Activated CD8-positive, alpha-beta memory T cell treated with anti-CD3 and anti-CD28 coated beads, Interleukin-2, amount 10 ng/mL, durations not matched to agents 7 days and 5 days (primary cell): ENCODE results near the gene GHRL. TPM values are rescaled to one million over a fixed set of nuclear protein-coding genes. Genes with fewer than 3 reads are reported as not detected.
A peak's percentile ranks its signal among the peaks of the same experiment; 100 is the strongest.
"Not testable (repeated sequence)": the region's sequence is repeated elsewhere in the genome, so short reads cannot be mapped to it uniquely, and the experiment has no call there.

ENCODE experiments used
- ATAC-seq: fragments of 150-1000 bp; cut with Tn5 transposase; one replicate; pipeline ENCODE4 v1.10.0; 2021; ENCODE audit warnings: moderate library complexity
- CTCF ChIA-PET: fragments of 350-600 bp; sonication (Branson Sonifier 250); formaldehyde crosslinking; loops from one replicate; lab custom pipeline; 2021; ENCODE audit warnings: antibody characterized with exemption; lab: Charles Lee
- DNase-seq: peaks from one replicate; pipeline ENCODE4 v3.0.0-alpha.2; 2020
- H3K27ac Mint-ChIP-seq: one replicate; pipeline ENCODE4 v1.8.0; 2021; ENCODE audit warnings: mild to moderate bottlenecking, mixed read lengths
- H3K27me3 Mint-ChIP-seq: one replicate; pipeline ENCODE4 v1.8.0; 2021; ENCODE audit warnings: mixed read lengths
- H3K36me3 Mint-ChIP-seq: one replicate; pipeline ENCODE4 v1.8.0; 2021; ENCODE audit warnings: mild to moderate bottlenecking, mixed read lengths
- H3K4me1 Mint-ChIP-seq: one replicate; pipeline ENCODE4 v1.8.0; 2021; ENCODE audit warnings: mixed read lengths
- H3K4me3 Mint-ChIP-seq: one replicate; pipeline ENCODE4 v1.8.0; 2021; ENCODE audit warnings: mild to moderate bottlenecking, moderate library complexity, mixed read lengths
- H3K9me3 Mint-ChIP-seq: one replicate; pipeline ENCODE4 v1.8.0; 2022; ENCODE audit warnings: low read depth, mixed read lengths
- total RNA-seq, 2 experiments: library from RNA; stranded (reverse); gene quantifications; one replicate each; pipeline ENCODE4 v1.2.3, GENCODE V29; 2021

The GHRL gene
- total RNA-seq, 2 experiments from 2014 or later, result 0.77 TPM; not detected in 1

DNA sequence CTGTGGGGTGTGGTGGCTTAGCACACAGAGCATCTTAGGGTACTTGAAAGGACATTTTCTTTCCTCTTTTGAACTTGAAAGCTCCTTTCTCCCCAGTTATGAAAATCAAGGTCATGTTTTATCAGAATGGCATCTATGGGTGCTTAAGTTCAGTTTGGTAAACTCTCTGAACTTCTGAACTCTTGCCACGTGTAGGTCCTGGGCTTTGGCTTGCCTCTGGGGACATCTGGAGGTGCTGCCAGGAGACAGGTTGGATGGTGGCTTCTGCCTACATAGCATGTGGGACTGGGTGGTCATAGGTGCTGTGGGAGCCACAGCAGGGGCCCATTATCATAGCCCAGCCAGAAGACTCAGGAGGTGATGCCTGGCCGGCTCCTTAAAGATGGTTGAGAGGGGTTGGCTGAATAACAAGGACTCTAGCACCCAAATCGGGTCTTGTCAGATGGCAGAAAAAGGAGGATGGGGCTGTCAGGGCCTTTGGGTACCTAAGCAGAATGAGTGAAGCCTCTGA, 15.6 kb downstream of the GHRL start:
- Mint-ChIP-seq H3K4me1 (peaks cover 30% of the 10 kb centered on the region), H3K9me3 (no peaks in the 10 kb centered on the region), H3K27ac (peak overlapping the region; percentile 1), H3K4me3 (no peak overlapping the region), H3K36me3 (peaks cover 30% of the 10 kb centered on the region), H3K27me3 (no peaks in the 10 kb centered on the region)
- CTCF ChIA-PET, result interaction anchor here (1.0 to 1.7 kb wide), 3 partner anchors 11 to 149 kb away, joined by 3 to 6 read pairs (median 4); no protein-coding TSS in a partner anchor
- no peak for ATAC-seq
- no peak for DNase-seq

DNA sequence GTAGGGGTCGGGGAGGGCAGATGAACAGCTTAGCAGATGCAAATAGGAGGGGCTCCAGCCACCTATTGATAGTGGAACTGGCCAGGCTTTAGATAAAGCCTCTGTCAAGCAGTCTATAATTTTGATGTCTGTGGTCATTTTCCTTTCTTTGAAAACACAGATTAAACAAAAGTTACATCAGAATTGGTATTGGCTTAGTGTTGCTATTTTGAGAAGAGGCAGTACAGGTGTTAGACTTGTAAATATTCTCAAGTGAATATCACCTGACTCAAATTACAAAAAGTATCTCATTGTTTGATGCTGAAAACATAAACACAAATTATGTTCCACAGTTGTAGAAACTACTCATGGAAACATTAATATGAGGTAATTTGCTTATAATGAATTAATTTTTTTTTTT, 18.1 kb downstream of the GHRL start:
- Mint-ChIP-seq H3K27me3 (no peaks in the 10 kb centered on the region), H3K27ac (no peak overlapping the region), H3K4me1 (peaks cover 31% of the 10 kb centered on the region), H3K4me3 (no peak overlapping the region), H3K36me3 (peaks cover 40% of the 10 kb centered on the region), H3K9me3 (no peaks in the 10 kb centered on the region)
- CTCF ChIA-PET, result no interaction called here
- DNase-seq (no peak), ATAC-seq (no peak)

DNA sequence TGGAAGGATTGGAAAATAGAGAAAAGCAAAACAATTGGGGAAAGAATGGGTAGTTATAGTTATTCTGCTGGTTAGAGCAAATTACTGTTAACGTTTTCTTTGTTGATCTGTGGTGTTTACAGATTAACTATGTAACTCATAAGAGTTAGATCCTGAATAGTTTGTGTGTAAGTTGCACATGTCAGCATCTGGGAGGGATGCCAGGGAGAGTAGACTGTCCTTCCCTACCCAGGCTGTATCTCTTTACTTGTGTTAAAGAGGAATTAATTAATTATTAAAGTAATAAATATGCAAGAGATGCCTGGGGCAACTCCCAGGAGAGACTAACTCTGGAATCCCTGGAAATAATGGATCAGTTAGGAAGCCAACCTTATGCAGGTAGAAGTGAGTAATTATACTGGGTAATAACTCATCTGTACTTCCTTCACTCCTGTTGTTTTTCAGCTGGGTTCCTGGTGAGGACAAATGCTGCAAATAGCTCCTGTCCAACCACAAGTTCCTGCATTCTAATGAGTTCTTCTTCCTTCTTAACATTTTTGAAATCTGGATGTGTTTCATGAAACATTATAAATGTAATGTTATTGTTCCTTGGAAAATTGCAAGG, 18.9 kb downstream of the GHRL start:
- Mint-ChIP-seq H3K36me3 (peaks cover 37% of the 10 kb centered on the region), H3K4me1 (peaks cover 35% of the 10 kb centered on the region), H3K27ac (no peak overlapping the region), H3K9me3 (no peaks in the 10 kb centered on the region), H3K27me3 (no peaks in the 10 kb centered on the region), H3K4me3 (no peak overlapping the region)
- DNase-seq (no peak), ATAC-seq (no peak)
- CTCF ChIA-PET, result no interaction called here

DNA sequence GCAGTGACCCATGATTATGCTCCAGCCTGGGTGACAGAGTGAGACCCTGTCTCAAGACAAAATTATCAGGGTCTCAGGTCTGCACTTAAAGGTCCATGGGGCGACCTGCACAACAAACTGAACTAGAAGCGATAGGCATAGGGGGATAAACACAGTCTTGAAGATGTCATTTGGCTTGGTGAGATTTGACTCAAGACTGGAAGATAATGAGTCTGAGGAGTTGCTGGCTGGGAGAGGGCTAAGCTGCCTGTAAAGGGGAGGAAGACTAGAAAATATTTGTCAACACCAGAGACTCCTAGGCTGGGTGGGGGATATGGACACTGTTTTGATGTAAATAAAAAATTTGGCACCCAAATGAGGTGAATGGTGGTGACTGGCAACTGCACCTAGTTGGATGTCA, 19.8 kb downstream of the GHRL start:
- peaks cover 36% of the 10 kb centered on the region for H3K4me1 Mint-ChIP-seq
- DNase-seq, result no peak
- no peak for ATAC-seq
- H3K27me3 Mint-ChIP-seq, result no peaks in the 10 kb centered on the region
- H3K36me3 Mint-ChIP-seq, result peaks cover 41% of the 10 kb centered on the region
- CTCF ChIA-PET, result interaction anchor here (1.5 kb wide), 1 partner anchor 9 kb away, joined by 8 read pairs; no protein-coding TSS in a partner anchor
- H3K4me3 Mint-ChIP-seq, result no peak overlapping the region
- no peaks in the 10 kb centered on the region for H3K9me3 Mint-ChIP-seq
- peak overlapping the region; percentile 13 for H3K27ac Mint-ChIP-seq

DNA sequence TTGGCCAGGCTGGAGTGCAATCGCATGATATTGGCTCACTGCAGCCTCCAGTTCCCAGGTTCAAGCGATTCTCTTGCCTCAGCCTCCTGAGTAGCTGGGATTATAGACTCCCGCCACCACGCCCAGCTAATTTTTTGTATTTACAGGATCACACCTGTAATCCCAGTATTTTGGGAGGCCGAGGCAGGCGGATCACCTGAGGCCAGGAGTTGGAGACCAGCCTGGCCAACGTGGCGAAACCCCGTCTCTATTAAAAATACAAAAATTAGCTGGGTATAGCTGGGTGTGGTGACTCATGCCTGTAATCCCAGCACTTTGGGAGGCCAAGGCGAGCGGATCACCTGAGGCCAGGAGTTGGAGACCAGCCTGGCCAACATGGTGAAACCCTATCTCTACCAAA, 20.3 kb downstream of the GHRL start:
- H3K4me1 Mint-ChIP-seq, result peaks cover 38% of the 10 kb centered on the region
- H3K36me3 Mint-ChIP-seq, result peaks cover 42% of the 10 kb centered on the region
- CTCF ChIA-PET, result interaction anchor here (1.3 to 1.8 kb wide), 3 partner anchors 9 to 50 kb away, joined by 3 to 8 read pairs (median 4); no protein-coding TSS in a partner anchor
- not testable (repeated sequence) for H3K4me3 Mint-ChIP-seq, ATAC-seq, H3K27ac Mint-ChIP-seq, DNase-seq, H3K9me3 Mint-ChIP-seq, H3K27me3 Mint-ChIP-seq

DNA sequence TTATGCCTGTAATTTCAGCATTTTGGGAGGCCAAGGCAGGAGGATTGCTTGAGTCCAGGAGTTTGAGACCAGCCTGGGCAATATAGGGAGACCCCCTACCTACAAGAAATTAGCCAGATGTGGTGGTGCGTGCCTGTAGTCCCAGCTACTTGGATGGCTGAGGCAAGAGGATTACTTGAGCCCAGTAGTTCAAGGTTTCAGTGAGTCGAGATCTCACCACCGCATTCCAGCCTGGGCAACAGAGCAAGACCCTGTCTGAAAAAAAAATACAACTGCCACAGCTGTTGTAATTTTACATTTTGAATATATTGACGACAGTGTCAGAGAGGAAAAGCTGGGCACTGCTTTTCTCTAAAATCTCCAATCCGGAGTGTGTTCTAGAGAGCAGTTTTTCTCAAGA, 23.3 kb downstream of the GHRL start:
- CTCF ChIA-PET, result interaction anchor here (1.2 to 1.9 kb wide), 2 partner anchors 124 to 336 kb away, joined by 3 to 4 read pairs; partner anchors contain the start of gene CRELD1
- Mint-ChIP-seq H3K4me1 (peaks cover 47% of the 10 kb centered on the region), H3K36me3 (peaks cover 56% of the 10 kb centered on the region)

DNA sequence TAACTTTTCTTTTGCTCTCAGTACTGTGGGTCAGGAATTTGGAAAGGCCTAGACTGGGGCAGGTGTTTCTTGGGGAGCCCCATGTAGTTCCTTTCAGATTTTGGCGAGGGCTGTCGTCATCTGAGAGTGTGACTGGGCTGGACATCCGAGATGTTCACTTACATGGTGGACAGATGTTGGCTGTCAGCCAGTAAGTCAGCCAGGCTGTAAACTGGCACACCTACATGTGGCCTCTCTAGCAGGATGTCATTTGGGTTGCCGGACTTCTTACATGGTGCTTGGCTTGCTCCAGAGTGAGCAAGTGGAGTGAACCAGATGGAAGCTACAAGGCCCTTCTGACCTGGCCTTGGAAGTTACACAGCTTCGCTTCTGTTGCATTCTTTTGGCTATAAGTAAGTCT, 23.8 kb downstream of the GHRL start:
- Mint-ChIP-seq H3K4me3 (no peak overlapping the region), H3K27me3 (no peaks in the 10 kb centered on the region), H3K4me1 (peaks cover 47% of the 10 kb centered on the region), H3K27ac (no peak overlapping the region), H3K36me3 (peaks cover 58% of the 10 kb centered on the region), H3K9me3 (no peaks in the 10 kb centered on the region)
- no peak for ATAC-seq
- DNase-seq, result no peak
- CTCF ChIA-PET, result interaction anchor here (1.9 kb wide), 1 partner anchor 336 kb away, joined by 4 read pairs; the partner anchor contains the start of gene CRELD1

More for the DNA sequence above, 23.3 kb downstream of the GHRL start:
- Mint-ChIP-seq H3K9me3 (no peaks in the 10 kb centered on the region), H3K27ac (no peak overlapping the region), H3K4me3 (no peak overlapping the region), H3K27me3 (no peaks in the 10 kb centered on the region)
- no peak for ATAC-seq
- DNase-seq, result no peak

DNA sequence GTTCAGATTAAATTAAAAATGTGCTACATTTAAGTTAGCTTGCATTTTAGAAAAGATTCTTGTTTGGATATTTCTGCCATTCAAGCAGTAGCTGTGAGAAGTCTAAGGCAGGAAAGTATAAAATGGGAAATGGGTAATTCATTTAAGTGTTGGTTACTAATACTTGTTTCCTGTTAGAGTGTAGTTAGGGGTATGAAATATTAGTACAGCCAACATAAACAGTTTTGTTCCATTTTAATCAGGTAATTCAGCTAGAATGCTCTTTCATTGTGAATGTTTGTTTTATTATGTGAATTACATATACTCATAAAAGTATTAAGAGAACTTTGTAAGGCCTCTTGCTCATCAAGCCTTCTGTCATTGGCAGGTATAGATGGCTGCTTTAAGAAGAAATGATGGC, 24.6 kb downstream of the GHRL start:
- Mint-ChIP-seq H3K27ac (no peak overlapping the region), H3K36me3 (peaks cover 61% of the 10 kb centered on the region), H3K4me3 (no peak overlapping the region), H3K27me3 (no peaks in the 10 kb centered on the region), H3K9me3 (no peaks in the 10 kb centered on the region), H3K4me1 (peaks cover 48% of the 10 kb centered on the region)
- ATAC-seq (no peak), DNase-seq (no peak)
- CTCF ChIA-PET, result no interaction called here

DNA sequence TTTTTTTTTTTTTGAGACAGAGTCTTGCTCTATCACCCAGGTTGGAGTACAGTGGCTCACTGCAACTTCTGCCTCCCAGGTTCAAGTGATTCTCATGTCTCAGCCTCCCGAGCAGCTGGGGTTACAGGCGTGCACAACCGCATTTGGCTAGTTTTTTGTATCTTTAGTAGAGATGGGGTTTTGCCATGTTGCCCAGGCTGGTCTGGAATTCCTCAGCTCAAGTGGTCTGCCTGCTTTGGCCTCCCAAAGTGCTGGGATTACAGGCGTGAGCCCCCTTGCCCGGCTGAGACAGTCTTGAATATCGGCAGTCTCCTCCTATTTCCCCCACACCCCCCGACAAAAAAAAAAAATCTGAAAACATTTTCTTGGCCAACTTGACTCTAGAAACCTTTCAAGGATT, 25.8 kb downstream of the GHRL start:
- H3K27ac Mint-ChIP-seq, H3K27me3 Mint-ChIP-seq, ATAC-seq, H3K4me3 Mint-ChIP-seq, DNase-seq, CTCF ChIA-PET, H3K9me3 Mint-ChIP-seq: not testable (repeated sequence)
- Mint-ChIP-seq H3K36me3 (peaks cover 63% of the 10 kb centered on the region), H3K4me1 (peaks cover 50% of the 10 kb centered on the region)

DNA sequence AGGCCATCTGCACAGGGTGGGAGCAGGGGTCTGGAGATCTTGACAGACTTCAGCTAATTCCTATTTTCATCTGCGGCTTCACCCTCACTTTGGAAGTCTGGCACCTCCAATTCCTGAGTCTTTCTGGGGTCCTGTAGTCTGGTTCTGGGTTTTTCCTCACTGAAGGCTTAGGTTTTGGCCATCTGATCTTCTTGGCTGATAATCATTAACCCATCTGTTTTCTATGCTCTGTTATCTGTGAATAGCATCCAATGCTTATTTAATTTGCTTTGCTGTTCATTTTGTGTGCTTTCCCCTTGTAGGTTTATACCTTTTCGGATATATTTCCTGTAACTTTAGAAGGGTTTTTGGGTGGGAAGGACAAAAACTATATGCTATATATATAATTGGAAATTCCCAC, 26.9 kb downstream of the GHRL start:
- Mint-ChIP-seq H3K9me3 (no peaks in the 10 kb centered on the region), H3K4me3 (no peak overlapping the region), H3K36me3 (peaks cover 65% of the 10 kb centered on the region), H3K27ac (no peak overlapping the region), H3K27me3 (no peaks in the 10 kb centered on the region), H3K4me1 (peaks cover 58% of the 10 kb centered on the region)
- ATAC-seq (no peak), DNase-seq (no peak)
- CTCF ChIA-PET, result interaction anchor here (1.4 to 1.6 kb wide), 2 partner anchors 10 to 119 kb away, joined by 3 read pairs; no protein-coding TSS in a partner anchor

DNA sequence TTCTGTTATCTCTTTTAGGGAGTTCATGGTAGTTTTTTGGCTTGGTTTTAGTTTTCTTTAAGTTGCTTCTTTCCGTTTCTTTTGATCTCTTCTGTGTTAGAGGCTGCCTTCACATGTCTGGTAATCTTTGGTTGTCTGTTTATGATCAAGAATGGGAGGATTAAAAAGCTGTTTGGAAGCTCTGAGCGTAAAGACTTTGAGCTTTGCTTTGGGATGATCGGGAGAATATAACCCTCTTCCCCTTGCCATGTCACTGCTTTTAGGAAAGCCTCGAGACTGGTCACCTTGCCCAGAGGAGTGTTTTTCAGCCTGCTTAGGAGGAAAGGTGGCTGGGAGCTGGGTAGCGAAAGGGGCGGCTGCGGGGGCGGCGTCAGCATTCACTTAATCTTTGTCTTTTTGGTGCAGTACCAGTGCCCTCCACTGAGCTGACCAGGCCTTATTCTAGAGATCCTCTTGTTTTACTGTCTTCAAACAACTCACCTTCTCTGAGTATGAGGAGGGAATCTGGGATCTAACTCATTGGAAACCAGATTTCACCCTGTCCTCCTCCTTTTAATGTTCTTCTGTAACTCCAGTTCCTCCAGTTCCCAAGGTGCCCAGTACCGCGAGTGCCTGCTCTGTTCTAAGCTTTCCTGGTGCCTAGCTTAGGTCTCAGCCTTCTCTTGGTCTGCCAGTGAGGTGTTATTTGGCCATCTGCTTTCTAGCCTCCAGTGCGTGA, 28.9 kb downstream of the GHRL start:
- Mint-ChIP-seq H3K4me3 (peak overlapping the region; percentile 54), H3K9me3 (no peaks in the 10 kb centered on the region), H3K27me3 (no peaks in the 10 kb centered on the region), H3K36me3 (peaks cover 68% of the 10 kb centered on the region), H3K4me1 (peaks cover 65% of the 10 kb centered on the region), H3K27ac (peak overlapping the region; percentile 65)
- DNase-seq (peak; percentile 76), ATAC-seq (peak; percentile 97)
- CTCF ChIA-PET, result interaction anchor here (0.6 to 4.1 kb wide), 35 partner anchors 9 to 435 kb away, joined by 3 to 20 read pairs (median 3); partner anchors contain the start of genes BRK1, IRAK2, SEC13 and TATDN2

DNA sequence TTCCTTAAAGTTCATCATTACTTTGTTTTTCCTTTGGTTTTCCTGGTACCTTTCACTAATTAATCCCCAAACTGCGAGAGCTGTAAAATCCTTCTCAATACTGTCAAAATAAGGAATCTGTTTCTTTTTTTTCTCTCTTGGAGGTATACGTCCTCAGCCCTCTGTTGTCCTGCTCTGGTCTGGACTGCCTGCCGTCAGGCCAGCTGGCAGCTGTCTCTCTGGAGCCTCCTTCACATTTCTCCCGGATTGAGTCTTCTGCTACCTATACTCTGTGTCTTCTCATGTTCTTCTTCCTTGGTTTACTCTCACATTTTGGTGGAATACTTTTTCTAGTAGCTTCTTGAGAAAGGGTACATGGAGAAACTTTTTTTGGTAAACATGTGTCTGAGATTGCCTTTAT, 30.7 kb downstream of the GHRL start:
- H3K27me3 Mint-ChIP-seq, result no peaks in the 10 kb centered on the region
- no peak overlapping the region for H3K4me3 Mint-ChIP-seq
- no peaks in the 10 kb centered on the region for H3K9me3 Mint-ChIP-seq
- CTCF ChIA-PET, result interaction anchor here (0.7 to 4.1 kb wide), 7 partner anchors 10 to 330 kb away, joined by 3 to 20 read pairs (median 5); no protein-coding TSS in a partner anchor
- DNase-seq (no peak), ATAC-seq (no peak)
- peaks cover 61% of the 10 kb centered on the region for H3K4me1 Mint-ChIP-seq
- peak overlapping the region; percentile 32 for H3K27ac Mint-ChIP-seq
- peaks cover 62% of the 10 kb centered on the region for H3K36me3 Mint-ChIP-seq

DNA sequence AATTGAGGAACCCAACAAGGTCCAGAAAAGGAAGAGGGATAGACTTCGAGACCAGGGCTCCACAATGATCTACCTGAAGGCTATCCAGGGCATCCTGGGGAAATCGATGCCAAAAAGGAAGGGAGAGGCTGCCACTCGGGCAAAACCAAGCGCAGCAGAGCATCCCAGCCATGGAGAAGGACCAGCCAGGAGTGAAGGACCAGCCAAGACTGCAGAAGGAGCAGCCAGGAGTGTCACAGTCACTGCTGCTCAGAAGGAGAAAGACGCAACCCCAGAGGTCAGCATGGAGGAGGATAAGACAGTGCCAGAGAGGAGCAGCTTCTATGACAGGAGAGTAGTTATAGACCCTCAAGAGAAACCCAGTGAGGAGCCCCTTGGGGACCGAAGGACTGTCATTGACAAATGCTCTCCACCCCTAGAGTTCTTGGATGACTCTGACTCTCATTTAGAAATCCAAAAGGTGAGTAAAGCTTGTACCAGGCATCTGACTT, 32.5 kb downstream of the GHRL start:
- Mint-ChIP-seq H3K4me3 (no peak overlapping the region), H3K9me3 (no peaks in the 10 kb centered on the region), H3K36me3 (peaks cover 66% of the 10 kb centered on the region), H3K27me3 (no peaks in the 10 kb centered on the region), H3K4me1 (peaks cover 59% of the 10 kb centered on the region), H3K27ac (no peak overlapping the region)
- ATAC-seq (no peak), DNase-seq (no peak)
- CTCF ChIA-PET, result interaction anchor here (0.8 to 4.1 kb wide), 2 partner anchors 23 to 328 kb away, joined by 3 to 20 read pairs; no protein-coding TSS in a partner anchor
